ENCODE measurements around the gene NFATC2IP. TPM values are rescaled to one million over a fixed set of nuclear protein-coding genes. Genes with fewer than 3 reads are reported as not detected.

NFATC2IP gene
- total RNA-seq, 2 donors from 2014 or later, result 20.0 to 65.6 TPM

GRCh38 chr16:28910086-28911031, 40.4 kb upstream of the NFATC2IP start:
- TF ChIP-seq POLR2A (IDR thresholded peaks at IDR 0.05), result no peak
- no peak for TF ChIP-seq CTCF (IDR thresholded peaks at IDR 0.05)
- ATAC-seq, result no peak
- intact Hi-C loops (cut with DNase I), result no loop called here
- no peaks in the 10 kb centered on the region for H3K27me3 ChIP-seq
- WGBS, 2 donors, result 80 to 84% methylated on average over 17 to 18 of the region's 19 CpGs
- no peaks in the 10 kb centered on the region for H3K4me1 ChIP-seq
- H3K4me3 ChIP-seq, result no peak overlapping the region
- no peak for DNase-seq
- no peaks in the 10 kb centered on the region for H3K9me3 ChIP-seq
- H3K27ac ChIP-seq, result no peak overlapping the region
- H3K36me3 ChIP-seq (replicated peaks in 1 of 2; ENCODE audit: insufficient read depth in 1 of 2, low read depth in 2 of 2), result peaks cover 0 to 9% of the 10 kb centered on the region in 2 donors

- Histone ChIP-seq H3K4me3 (no peak overlapping the region), H3K9me3 (no peaks in the 10 kb centered on the region), H3K27ac (no peak overlapping the region), H3K27me3 (no peaks in the 10 kb centered on the region), H3K36me3 (replicated peaks in 1 of 2; ENCODE audit: insufficient read depth in 1 of 2, low read depth in 2 of 2) (peaks cover 0 to 8% of the 10 kb centered on the region in 2 donors), H3K4me1 (no peaks in the 10 kb centered on the region)
- DNase-seq (no peak), ATAC-seq (no peak)
- TF ChIP-seq POLR2A (IDR thresholded peaks at IDR 0.05) (no peak), CTCF (IDR thresholded peaks at IDR 0.05) (no peak)
- intact Hi-C loops (cut with DNase I), result no loop called here
- WGBS, 2 donors, result 82 to 90% methylated on average over 11 to 12 of the region's 12 CpGs
These were observed 38.2 kb upstream of the NFATC2IP start for GRCh38 chr16:28912558-28912957.

GRCh38 chr16:28913946-28914724, 36.6 kb upstream of the NFATC2IP start:
- no peak for ATAC-seq
- DNase-seq, result no peak
- Histone ChIP-seq H3K4me3 (no peak overlapping the region), H3K36me3 (replicated peaks in 1 of 2; ENCODE audit: insufficient read depth in 1 of 2, low read depth in 2 of 2) (peaks cover 0 to 3% of the 10 kb centered on the region in 2 donors), H3K9me3 (no peaks in the 10 kb centered on the region), H3K27ac (no peak overlapping the region), H3K4me1 (no peaks in the 10 kb centered on the region), H3K27me3 (no peaks in the 10 kb centered on the region)
- 93 to 94% methylated on average over 15 to 27 of the region's 29 CpGs for WGBS, 2 donors
- intact Hi-C loops (cut with DNase I), result no loop called here
- TF ChIP-seq POLR2A (IDR thresholded peaks at IDR 0.05) (no peak), CTCF (IDR thresholded peaks at IDR 0.05) (no peak)

GRCh38 chr16:28915181-28915580, 35.6 kb upstream of the NFATC2IP start:
- ATAC-seq, result no peak
- intact Hi-C loops (cut with DNase I), result no loop called here
- H3K36me3 ChIP-seq (replicated peaks in 1 of 2; ENCODE audit: insufficient read depth in 1 of 2, low read depth in 2 of 2), result peaks cover 0 to 3% of the 10 kb centered on the region in 2 donors

More at GRCh38 chr16:28915181-28915580, 35.6 kb upstream of the NFATC2IP start:
- no peaks in the 10 kb centered on the region for H3K9me3 ChIP-seq
- H3K27ac ChIP-seq, result no peak overlapping the region
- TF ChIP-seq CTCF (IDR thresholded peaks at IDR 0.05) (no peak), POLR2A (IDR thresholded peaks at IDR 0.05) (no peak)
- no peaks in the 10 kb centered on the region for H3K4me1 ChIP-seq
- no peaks in the 10 kb centered on the region for H3K27me3 ChIP-seq
- DNase-seq, result no peak
- H3K4me3 ChIP-seq, result no peak overlapping the region

Data from body of pancreas (tissue), 4 donors.